Thoracic aorta (tissue), 2 donors: ENCODE data around the gene SCAI. TPM values are rescaled to one million over a fixed set of nuclear protein-coding genes. Genes with fewer than 3 reads are reported as not detected.

Experiments
- ATAC-seq: fragments of 150-250 bp; one replicate; pipeline ENCODE4 v1.8.0; 2017; ENCODE audit warnings: low read depth; ENCODE audit not compliant: insufficient number of reproducible peaks, low FRiP score
- DNase-seq: peaks from one replicate; pipeline ENCODE4 v3.0.0-alpha.2; 2020; ENCODE audit warnings: low spot score
- H3K27ac ChIP-seq, 2 donors: fragments of 200-600 bp; sonication (generic); 1 replicate in 1 of 2; 2 replicates in 1 of 2; pipeline ENCODE4 v1.5.1; 2016; ENCODE audit warnings: mild to moderate bottlenecking in 2 of 2, moderate library complexity in 2 of 2
- H3K27me3 ChIP-seq: fragments of 200-600 bp; sonication (generic); replicated peaks from 2 replicates; pipeline ENCODE4 v1.6.0; 2016; ENCODE audit warnings: mild to moderate bottlenecking; ENCODE audit not compliant: insufficient read depth
- H3K36me3 ChIP-seq: fragments of 200-600 bp; sonication (generic); one replicate; pipeline ENCODE4 v1.5.1; 2016
- H3K4me1 ChIP-seq, 2 donors: fragments of 200-600 bp; sonication (generic); 1 replicate in 1 of 2; 2 replicates in 1 of 2; pipeline versions ENCODE4 v1.5.1 to v1.6.0; 2016; ENCODE audit warnings: low read depth in 2 of 2, mild to moderate bottlenecking in 1 of 2; ENCODE audit not compliant: control insufficient read depth in 1 of 2
- H3K4me3 ChIP-seq: fragments of 200-600 bp; sonication (generic); 2 replicates; pipeline ENCODE4 v1.5.1; 2016; ENCODE audit warnings: mild to moderate bottlenecking
- H3K9me3 ChIP-seq: fragments of 200-600 bp; sonication (generic); 2 replicates; pipeline ENCODE4 v1.5.1; 2016
- CTCF ChIP-seq: fragments of 200-600 bp; sonication (generic); IDR thresholded peaks from one replicate; pipeline ENCODE4 v1.5.1; 2019; ENCODE audit warnings: antibody characterized with exemption
- total RNA-seq, 2 donors: library from RNA; depleted of rRNA; stranded (reverse); fragments of >200 nt; gene quantifications; one replicate each; pipeline versions ENCODE4 v1.1.0 to v1.2.3, GENCODE V29; 2016

The SCAI gene
- total RNA-seq, 2 donors from 2014 or later = 5.1 to 12.4 TPM

DNA sequence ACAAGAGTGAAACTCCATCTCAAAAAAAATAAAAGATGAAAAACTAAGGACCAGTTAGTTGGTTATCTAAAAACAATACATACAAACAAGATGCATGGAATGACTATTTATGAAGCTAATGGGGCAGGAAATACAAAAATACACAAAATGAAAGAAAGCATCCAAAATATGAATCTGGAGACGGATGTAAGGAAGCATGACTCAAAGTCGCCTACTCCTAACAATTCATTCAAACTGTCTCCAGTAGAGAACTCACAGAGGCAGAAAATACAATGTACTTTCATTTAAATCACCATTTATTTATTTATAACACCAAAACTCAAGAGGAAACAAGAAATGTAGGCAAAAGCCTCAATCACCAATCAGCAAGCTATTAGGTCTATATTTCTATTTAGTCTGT lies 68.4 kb downstream of the SCAI start:
- no peak for TF ChIP-seq CTCF
- H3K36me3 ChIP-seq = no peaks in the 10 kb centered on the region
- DNase-seq = no peak
- no peak for ATAC-seq
- H3K27ac ChIP-seq = no peak overlapping the region
- H3K4me3 ChIP-seq = no peak overlapping the region
- no peaks in the 10 kb centered on the region for H3K9me3 ChIP-seq
- no peaks in the 10 kb centered on the region for H3K4me1 ChIP-seq
- H3K27me3 ChIP-seq = no peaks in the 10 kb centered on the region

GRCh38 chr9:125066839-125067619 lies 76.3 kb downstream of the SCAI start:
- H3K4me1 ChIP-seq = peaks cover 0 to 13% of the 10 kb centered on the region in 2 donors
- H3K4me3 ChIP-seq = no peak overlapping the region
- DNase-seq = no peak
- H3K27ac ChIP-seq = peak overlapping the region in 1 of 2 donors; percentile 28
- no peaks in the 10 kb centered on the region for H3K9me3 ChIP-seq
- ATAC-seq = no peak
- no peak for TF ChIP-seq CTCF
- no peaks in the 10 kb centered on the region for H3K36me3 ChIP-seq
- no peaks in the 10 kb centered on the region for H3K27me3 ChIP-seq

DNA sequence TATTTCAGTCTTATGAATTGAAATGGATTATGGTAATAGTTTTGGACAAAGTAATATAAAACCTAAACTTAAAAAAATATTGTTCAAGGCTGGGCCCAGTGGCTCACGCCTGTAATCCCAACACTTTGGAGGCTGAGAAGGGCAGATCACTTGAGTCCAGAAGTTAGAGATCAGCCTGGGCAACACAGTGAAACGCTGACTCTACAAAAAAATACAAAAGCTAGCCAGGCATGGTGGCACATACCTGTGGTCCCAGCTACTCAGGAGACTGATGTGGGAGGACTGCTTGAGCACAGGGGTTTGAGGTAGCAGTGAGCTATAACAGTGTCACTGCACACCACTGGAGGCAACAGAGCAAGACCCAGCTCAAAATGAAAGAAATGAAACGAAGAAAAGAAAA lies 81.9 kb downstream of the SCAI start:
- TF ChIP-seq CTCF = no peak
- DNase-seq = no peak
- Histone ChIP-seq H3K4me3 (no peak overlapping the region), H3K4me1 (no peaks in the 10 kb centered on the region), H3K36me3 (no peaks in the 10 kb centered on the region), H3K9me3 (no peaks in the 10 kb centered on the region), H3K27me3 (no peaks in the 10 kb centered on the region), H3K27ac (no peak overlapping the region)
- ATAC-seq = no peak

GRCh38 chr9:125049212-125050049 lies 93.9 kb downstream of the SCAI start:
- H3K27ac ChIP-seq = no peak overlapping the region
- no peak for TF ChIP-seq CTCF
- H3K4me1 ChIP-seq = no peaks in the 10 kb centered on the region
- no peak for DNase-seq
- no peaks in the 10 kb centered on the region for H3K9me3 ChIP-seq
- H3K36me3 ChIP-seq = no peaks in the 10 kb centered on the region
- H3K4me3 ChIP-seq = no peak overlapping the region
- H3K27me3 ChIP-seq = no peaks in the 10 kb centered on the region
- no peak for ATAC-seq

- no peak for TF ChIP-seq CTCF
- no peaks in the 10 kb centered on the region for H3K36me3 ChIP-seq
- H3K27ac ChIP-seq = no peak overlapping the region
- H3K27me3 ChIP-seq = no peaks in the 10 kb centered on the region
- no peaks in the 10 kb centered on the region for H3K4me1 ChIP-seq
- no peaks in the 10 kb centered on the region for H3K9me3 ChIP-seq
- ATAC-seq (no peak), DNase-seq (no peak)
- no peak overlapping the region for H3K4me3 ChIP-seq
Measured at GRCh38 chr9:125043631-125044030, 99.7 kb downstream of the SCAI start.
